ENCODE data around the gene DHRSX. TPM values are rescaled to one million over a fixed set of nuclear protein-coding genes. Genes with fewer than 3 reads are reported as not detected.
"Not testable (repeated sequence)": the region's sequence is repeated elsewhere in the genome, so short reads cannot be mapped to it uniquely, and the experiment has no call there.

DHRSX gene
- total RNA-seq, 1 donor from 2014 or later, result 40.7 TPM

DNA sequence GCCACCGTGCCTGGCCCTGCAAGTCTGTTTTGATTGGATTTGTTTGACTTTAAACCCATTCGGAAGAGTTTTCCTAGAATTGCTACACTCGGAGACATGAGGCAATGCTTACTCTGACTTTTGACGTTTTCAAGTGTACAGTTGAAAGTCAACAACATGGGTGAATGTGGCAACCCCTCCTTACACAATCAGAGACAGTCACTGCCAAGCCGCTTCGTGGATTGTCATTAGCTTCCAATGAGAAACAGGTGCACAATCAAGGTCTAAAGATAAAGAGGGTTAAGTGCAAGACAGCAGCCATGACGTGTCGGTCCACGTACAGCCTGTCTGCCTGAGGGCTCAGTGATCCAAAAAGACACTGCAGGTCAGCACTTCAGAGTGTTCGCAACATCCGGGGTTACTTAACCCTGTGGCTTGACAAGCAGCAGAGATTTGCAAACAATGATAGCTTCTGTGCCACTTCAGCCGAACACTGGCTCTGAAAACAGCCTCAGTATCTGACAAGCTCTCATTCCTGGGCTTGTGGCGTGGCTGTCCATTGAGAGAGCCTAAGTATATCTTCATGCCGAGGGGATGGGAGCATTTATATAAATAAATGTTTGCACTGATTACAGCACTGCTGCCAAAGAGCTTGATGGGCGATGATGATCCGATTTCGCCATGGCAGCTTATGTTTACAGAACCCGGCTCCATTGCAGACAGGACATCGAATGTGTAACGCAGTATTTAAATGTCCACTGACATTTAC is 180.0 kb downstream of the DHRSX start:
- DNase-seq (ENCODE audit: low read depth), result peak; percentile 60

DNA sequence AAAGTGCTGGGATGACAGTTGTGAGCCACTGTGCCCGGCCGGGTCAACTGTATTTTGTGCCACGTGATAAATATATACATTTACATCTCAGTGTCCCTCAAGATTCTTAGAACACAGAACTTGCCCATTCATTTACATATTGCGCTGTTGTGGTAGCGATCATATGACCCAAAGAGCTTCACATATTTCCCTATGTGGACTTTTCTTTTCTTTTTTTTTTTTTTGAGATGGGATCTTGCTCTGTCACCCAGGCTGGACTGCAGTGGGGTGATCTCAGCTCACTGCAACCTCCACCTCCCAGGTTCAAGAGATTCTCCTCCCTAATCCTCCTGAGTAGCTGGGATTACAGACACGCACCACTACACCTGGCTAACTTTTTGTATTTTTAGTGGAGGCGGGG is 180.7 kb downstream of the DHRSX start:
- no peak for DNase-seq (ENCODE audit: low read depth)

DNA sequence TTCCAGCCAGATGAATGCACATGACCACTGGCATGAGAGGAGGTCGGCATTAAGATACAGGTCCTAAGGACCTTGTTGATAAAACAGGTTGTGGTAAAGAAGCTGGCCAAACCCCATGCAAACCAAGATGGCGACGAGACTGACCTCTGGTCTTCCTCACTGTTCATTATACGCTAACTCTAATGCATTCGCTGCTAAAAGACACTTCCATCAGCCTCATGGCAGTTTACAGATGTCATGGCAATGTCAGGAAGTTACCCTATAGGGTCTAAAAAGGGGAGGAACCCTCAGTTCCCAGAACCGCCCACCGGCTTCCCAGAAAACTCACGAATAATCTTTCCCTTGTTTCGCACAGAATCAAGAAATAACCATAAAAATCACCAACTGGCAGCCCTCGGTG is 182.4 kb downstream of the DHRSX start:
- no peak for DNase-seq (ENCODE audit: low read depth)

- no peak for DNase-seq (ENCODE audit: low read depth)
Observed at GRCh38 chrX:2317527-2318055, 183.2 kb downstream of the DHRSX start.

GRCh38 chrX:2316534-2316933 is 184.2 kb downstream of the DHRSX start:
- DNase-seq (ENCODE audit: low read depth), result no peak

DNA sequence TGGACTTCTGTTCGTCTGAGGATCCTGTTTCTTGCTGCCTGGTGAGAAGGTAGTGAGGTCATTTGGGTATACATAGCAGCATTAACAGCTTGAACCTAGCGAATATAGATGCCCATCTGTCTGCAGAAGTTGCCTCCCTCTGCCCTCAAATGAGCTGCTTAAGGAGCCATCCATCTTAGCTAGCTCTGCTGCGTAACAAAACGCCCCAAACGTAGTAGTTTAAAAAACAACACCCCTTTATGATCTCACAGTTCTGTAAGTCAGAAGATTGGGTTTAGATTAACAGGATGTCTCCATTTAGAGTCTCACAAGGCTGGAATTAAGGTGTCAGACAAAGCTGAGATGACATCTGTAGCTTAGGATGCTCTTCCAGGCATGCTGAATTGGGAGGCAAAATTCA is 185.3 kb downstream of the DHRSX start:
- no peak for DNase-seq (ENCODE audit: low read depth)

DNA sequence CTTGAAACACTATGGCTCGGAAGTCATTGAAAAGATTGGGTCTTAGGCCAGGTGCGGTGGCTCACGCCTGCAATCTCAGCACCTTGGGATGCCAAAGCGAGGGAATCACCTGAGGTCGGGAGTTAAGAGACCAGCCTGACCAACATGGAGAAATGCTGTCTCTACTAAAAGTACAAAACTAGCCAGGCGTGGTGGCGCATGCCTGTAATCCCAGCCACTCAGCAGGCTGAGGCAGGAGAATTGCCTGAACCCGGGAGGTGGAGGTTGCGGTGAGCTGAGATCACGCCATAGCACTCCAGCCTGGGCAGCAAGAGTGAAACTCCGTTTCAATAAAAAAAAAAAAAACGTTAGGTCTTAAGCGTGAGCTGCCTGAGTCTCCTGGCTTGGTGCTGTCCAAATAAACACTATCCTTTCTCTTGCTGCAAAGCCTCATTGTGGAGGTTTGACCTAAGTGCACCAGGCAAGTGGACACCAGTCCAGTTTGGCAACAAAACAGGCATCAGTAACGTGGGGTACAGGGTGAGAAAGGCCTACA is 185.9 kb downstream of the DHRSX start:
- DNase-seq (ENCODE audit: low read depth), result no peak

GRCh38 chrX:2313864-2314640 is 186.7 kb downstream of the DHRSX start:
- DNase-seq (ENCODE audit: low read depth), result no peak

- not testable (repeated sequence) for DNase-seq (ENCODE audit: low read depth)
Observed at GRCh38 chrX:2312061-2312591, 188.7 kb downstream of the DHRSX start.

GRCh38 chrX:2311501-2311900 is 189.3 kb downstream of the DHRSX start:
- DNase-seq (ENCODE audit: low read depth), result no peak

DNA sequence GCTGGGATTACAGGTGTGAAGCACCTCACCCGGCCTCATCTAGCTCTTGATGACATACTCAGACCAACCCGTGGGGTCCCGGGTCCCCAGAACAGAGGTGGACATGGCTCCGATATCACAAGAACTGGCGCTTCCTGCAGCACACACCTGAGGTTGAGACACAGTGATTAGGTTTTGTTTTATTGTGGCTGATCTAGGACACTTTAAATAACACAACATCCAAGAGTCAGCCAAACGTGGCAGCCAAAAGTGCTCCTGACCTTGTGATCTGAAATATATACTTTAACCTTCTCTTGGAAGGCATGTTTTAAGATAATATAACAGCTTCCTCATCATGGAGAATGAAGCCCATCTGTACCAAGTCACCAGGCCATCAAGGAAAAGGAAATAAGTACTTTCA is 198.9 kb downstream of the DHRSX start:
- no peak for DNase-seq (ENCODE audit: low read depth)

GRCh38 chrX:2299871-2300270 is 200.9 kb downstream of the DHRSX start:
- DNase-seq (ENCODE audit: low read depth), result no peak

DNA sequence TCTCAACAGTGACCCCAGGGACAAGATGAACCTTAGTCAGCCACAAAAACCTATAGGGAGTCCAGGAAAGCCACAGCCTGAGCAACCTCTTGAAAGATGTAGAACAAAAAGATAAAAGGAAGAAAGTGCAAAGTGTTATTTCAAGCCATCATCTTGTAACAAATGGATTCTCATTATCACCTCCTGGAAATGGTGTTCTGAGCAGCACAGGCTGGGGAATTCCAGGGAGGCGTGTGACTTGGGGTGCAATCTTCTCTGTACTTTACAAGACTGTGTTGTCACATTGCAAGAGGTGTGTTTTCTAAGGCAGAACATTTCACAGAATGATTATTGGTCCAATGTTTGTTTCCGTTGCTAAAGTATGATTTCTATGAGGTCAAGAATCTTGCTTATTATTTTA is 214.0 kb downstream of the DHRSX start:
- DNase-seq (ENCODE audit: low read depth), result no peak

GRCh38 chrX:2284601-2285000 is 216.2 kb downstream of the DHRSX start:
- DNase-seq (ENCODE audit: low read depth), result no peak

- no peak for DNase-seq (ENCODE audit: low read depth)
Observed at GRCh38 chrX:2284133-2284532, 216.6 kb downstream of the DHRSX start.

- DNase-seq (ENCODE audit: low read depth), result no peak
Observed at GRCh38 chrX:2283111-2283859, 217.5 kb downstream of the DHRSX start.

- no peak for DNase-seq (ENCODE audit: low read depth)
Observed at GRCh38 chrX:2282490-2283090, 218.2 kb downstream of the DHRSX start.

GRCh38 chrX:2272337-2272736 is 228.4 kb downstream of the DHRSX start:
- DNase-seq (ENCODE audit: low read depth), result no peak

- not testable (repeated sequence) for DNase-seq (ENCODE audit: low read depth)
Observed at GRCh38 chrX:2271595-2271994, 229.2 kb downstream of the DHRSX start.

GRCh38 chrX:2270783-2271182 is 230.0 kb downstream of the DHRSX start:
- not testable (repeated sequence) for DNase-seq (ENCODE audit: low read depth)

DNA sequence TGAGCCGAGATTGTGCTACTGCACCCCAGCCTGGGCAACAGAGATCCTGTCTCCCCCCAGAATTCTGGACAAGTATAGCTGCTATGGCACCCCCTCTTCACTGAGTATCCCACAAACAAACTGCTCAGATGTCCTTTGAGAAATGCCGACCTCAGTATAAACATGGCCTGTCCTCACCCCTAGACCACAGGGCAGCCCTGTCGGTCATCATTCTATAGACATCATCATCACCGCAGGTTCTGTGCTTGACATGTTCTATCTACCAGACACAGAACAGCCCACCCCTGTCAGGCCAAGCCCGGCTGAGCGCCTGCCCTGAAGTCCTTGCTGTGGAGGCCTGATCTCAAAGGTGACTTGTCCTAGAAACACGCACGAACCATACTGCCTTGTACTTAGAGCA is 232.9 kb downstream of the DHRSX start:
- DNase-seq (ENCODE audit: low read depth), result no peak

Measured in myocyte (in vitro differentiated cells).